ENCODE data around the gene PASK.
"Not testable (repeated sequence)": the region's sequence is repeated elsewhere in the genome, so short reads cannot be mapped to it uniquely, and the experiment has no call there.

Gene PASK

DNA sequence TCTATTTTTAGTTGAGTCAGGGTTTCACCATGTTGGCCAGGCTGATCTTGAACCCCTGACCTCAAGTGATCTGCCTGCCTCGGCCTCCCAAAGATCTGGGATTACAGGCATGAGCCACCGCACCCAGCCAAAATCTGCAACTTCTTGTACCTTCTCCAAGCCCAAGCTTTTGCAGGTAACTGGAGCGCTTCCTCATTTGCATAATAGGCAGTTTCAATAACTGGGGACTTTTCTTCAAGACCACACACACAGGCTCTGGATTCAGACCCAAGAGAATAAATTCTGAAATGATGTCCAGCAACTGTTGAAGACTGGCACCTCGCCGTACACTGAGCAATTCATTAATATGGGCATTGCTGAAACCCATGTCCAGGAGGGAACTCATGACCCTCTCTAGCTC, 50.0 kb downstream of the PASK start:
- no peak for DNase-seq

DNA sequence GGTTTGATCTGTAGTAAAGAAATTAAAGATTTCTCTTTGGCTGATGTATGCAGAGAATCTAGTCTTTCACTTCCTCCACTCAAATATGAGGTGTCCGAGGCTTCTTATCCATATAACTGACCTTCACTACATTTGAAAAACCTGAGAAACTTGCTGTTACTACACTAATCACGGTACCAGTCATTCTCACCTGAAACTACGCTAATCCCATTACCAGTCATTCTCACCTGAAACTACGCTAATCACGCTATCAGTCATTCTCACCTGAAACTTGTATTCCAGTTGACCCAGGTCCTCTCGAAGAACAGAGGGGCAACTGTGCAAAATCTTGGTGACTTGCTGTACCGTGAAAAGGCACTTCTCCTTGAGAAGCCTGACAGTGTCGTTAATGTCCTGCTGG, 52.3 kb downstream of the PASK start:
- DNase-seq = peak; percentile 55

DNA sequence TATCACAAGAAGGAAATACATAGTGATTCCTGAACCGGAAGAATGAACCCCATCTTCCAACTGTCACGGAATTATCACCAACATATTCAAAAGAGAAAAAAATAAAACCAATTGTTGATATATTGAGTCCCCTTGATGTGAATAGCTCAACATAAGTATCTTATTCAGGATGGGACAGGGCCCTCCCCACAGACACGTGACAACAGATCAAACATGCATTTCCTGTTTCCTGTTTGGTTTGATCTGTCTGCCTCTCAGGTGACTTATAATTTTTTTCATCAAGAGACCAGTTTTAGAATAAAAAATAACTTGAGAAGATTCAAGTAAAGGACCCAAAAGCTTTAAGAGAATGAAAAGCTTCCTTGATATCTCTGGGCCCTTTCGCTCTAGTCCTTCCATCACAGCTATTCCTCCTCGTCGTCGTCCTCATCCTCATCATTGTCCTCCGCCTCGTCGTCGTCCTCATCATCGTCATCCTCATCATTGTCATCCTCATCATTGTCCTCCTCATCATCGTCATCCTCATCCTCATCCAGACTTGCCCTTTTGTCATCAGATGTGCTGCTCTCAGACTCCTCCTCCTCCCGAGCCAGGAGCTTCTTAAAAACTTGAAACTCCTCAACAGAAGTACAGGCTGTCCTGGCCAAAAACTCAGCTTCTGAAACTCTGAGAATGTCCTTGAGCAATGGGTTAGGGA, 53.5 kb downstream of the PASK start:
- peak; percentile 41 for DNase-seq

DNA sequence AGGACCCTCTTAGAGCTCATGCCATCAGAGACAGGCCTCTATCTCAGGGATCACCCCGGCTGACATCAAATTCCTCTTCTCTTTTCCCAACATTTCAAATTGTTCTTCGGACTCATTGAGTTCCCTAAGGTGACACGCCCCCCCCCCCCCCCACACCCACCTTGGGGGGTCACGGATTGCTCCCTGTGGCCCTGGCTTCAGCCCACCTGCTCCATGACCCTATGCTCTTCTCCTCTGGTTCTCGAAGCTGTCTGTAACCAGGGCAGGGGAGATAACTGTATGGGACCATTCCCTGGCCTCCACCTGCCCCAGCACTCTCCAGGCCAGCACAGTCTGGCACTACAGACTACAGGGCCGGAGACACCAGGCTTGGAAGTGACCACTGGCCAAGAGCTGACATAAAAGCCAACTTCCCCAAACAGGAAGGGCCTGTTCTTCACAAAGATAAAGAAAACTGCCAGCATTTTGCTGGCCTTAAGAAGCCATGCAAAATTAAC, 54.3 kb downstream of the PASK start:
- DNase-seq = no peak

DNA sequence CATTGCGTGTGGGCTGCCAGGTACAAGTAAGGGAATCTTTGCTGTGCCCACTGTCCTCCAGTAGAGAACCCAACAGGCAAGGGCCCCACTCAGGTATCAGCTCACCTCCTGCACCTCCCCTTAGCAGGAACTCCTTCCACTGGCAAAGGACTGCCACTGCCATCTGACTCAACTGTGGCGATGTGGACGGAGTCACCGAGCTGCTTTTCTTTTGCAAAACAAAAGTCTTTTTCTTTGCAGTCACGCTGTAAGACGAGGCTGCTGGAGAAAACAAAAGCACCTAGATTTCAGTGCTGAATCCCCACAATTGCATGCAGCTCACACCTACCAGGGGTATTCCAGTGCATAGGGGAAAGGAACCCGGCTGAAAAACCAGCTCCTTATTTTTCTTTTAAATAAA, 55.1 kb downstream of the PASK start:
- DNase-seq = no peak

DNA sequence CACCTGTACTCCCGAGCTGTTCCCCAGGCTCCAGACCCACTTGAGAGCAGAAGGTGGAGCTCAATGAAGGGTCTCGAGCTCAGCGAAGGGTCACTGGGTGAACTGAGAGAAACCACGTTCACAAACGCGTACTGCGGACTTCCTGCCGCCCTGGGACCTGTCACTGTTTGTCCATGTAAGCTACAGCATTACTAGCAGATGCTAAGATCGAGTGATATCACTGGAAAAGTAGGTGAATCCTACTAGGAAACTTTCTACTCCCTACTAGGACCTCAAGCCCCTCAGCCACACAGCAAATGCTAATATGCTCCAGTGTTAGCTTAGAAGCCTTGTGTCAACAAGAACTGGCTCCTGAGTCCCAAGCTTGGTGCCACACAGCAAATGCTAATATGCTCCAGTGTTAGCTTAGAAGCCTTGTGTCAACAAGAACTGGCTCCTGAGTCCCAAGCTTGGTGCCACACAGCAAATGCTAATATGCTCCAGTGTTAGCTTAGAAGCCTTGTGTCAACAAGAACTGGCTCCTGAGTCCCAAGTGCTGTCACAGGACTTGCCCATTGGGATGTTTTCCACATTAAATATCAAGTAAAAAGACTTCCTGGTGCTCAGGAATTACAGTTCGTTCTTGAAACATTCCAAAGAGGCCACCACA, 56.0 kb downstream of the PASK start:
- DNase-seq = not testable (repeated sequence)

DNA sequence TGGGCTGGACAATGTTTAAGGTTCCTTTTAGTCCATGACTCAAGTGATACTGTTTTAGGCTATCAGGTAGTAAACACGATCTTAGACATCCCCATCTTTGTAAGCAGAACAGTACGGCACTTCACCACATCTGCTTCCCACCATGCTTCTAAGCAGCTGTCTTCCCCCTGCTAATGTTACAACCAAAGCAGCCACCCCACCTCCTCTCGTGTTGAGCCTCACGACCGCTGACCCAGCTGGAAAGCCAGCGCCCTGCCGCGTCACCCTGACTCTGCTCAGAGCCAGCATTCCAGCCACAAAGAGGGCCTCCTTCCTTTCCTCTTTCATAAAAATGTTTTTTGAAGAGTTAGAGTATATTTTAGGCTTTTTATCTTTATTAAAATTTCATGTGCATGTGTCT, 56.6 kb downstream of the PASK start:
- DNase-seq = no peak

DNA sequence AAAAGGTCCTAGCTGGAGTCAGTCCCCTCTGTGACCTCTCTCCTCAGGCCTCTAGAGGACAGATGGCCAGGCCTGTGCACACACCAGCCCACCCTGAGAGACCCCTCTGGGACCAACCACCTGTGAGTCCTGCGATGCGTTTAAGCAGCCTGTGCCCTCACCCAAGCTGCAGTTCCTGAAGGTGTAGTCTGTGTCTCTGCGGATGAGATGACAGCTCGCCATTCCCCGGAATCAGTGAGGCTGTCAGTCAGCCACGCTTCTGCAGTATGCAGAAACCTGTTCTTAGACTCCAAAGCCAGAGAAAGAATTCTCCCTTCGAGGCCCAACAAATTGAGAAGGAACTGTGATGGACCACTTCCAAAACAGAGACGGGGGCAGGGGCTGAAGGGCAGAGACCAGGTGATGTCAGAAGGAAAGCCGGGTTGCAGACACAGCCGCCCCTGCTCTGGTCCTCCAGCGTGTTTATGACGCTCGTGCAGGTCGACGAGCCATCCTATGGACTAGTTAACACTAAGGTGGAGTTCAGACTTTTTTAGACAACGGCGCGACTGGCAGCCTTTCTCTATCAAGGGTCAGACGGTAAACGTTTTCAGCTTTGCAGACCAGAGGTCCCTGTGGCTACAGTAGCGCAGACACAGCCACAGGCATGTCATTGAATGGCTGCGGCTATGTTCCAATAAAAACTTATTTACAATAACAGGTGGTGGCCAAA, 57.4 kb downstream of the PASK start:
- no peak for DNase-seq

DNA sequence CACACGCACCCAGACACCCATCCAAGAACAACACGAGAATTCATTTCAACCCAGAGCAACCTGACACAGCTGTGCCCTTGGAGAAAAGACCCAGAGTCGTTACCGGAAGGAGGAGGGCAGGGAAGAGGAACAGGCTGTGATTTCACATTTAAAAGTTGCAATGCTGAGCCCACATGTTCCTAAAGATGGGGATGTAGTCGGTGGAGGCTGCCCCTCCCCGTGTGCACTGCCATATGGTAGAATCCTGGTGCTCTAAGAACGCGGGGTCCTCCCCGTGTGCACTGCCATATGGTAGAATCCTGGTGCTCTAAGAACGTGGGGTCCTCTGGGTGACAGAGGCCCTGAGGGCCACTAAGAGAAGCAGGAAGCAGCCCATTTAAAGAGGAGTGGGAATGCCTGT, 58.1 kb downstream of the PASK start:
- no peak for DNase-seq

DNA sequence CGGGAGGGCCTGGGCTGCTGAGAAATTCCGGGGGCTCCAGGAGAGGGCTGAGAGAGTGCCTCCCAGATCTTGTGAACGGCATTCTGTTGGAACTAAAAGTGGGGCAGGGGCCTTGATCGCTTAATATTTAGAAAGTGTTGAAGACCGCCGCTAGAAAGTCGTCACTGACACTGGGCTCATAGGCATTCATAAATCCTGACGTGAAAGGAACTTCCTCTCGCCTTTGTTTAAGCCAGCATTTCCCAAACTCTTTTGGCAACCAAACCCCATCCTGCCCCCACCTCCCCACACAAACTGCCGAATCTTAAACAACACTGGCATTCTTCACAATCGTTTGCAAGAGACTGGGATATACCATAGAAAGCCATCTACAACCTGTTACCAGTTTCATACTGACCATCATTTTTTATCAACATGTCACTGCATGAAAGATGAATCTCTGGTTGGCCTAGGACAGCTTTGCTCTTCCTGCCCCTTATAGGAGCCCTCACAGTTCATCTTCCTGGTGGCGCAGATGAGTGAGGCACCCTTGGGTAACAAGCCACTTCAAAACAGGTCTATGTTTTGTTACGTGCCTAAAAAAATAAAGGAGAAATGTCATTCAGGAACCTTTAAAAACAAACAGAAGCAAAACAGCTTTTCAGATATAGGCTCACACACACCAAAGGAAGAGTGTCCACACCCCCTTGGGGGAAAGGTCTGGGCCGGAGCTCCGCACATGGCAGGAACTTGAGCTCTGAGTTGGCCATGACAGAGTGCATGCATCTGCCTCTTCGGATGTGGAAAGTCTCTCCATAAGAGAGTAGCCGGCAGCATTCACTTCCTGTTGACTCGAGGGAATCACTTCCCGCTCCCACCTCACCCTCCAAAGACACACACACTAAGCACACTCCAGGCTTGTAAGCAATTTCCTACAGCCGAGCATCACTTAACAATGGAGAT, 60.2 kb downstream of the PASK start:
- no peak for DNase-seq

DNA sequence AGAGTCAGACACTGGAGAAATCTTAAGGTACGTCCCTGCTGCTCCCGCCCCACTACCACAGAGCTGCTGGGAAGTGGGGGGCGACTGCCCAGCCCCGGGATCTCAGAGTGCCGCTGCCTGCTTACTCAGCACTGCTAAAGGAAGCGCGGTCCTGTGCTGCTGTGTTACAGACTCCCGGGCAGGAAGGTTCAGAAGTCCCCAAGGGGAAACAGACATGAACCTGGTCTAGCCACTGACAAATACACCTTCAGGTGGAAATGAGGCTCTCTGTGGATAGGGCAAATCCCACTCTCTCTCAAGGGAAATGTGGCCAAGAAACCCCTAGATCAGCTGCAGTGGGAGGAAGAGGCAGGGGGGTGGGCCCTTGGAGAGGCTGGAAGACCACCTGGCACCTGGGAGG, 60.9 kb downstream of the PASK start:
- no peak for DNase-seq

DNA sequence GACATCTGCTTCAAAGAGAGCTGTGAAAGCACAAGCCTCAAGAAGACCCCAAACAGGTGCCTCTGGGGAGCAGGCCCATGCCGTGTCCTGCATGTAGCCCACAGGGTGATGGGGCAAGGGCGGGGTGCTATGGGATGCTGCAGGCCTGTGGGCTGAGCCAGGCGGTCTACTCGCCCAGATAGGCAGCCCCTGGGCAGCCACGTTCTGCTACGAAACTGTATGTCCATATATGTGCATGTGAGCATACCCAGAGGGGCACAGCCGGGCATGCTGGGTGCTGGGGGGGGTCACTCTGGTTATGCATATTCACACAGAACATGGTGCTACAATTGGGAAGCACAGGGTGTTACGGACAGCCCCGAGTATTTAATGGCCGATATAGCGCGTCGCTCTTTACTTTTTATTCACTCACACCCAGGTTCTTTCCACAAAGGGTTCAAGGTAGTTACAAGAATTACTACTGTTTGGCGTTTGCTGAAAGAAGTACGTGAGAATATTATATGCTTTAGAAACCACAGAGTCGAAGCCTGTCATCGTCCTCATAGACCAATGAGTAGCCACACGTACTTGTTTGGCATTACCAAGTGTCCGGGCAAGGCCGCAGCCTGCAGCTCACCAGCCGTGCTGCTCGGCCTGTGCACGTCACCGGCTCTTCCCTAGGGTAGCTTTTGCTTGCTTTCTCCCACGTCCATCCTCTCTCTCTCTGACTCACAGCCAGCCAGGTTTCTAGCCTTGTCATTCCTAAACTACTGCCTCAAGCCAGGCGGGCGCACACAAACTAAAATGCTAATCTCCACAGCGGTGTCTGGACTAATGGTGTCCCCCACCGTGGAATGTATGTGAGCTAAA, 61.6 kb downstream of the PASK start:
- DNase-seq = no peak

DNA sequence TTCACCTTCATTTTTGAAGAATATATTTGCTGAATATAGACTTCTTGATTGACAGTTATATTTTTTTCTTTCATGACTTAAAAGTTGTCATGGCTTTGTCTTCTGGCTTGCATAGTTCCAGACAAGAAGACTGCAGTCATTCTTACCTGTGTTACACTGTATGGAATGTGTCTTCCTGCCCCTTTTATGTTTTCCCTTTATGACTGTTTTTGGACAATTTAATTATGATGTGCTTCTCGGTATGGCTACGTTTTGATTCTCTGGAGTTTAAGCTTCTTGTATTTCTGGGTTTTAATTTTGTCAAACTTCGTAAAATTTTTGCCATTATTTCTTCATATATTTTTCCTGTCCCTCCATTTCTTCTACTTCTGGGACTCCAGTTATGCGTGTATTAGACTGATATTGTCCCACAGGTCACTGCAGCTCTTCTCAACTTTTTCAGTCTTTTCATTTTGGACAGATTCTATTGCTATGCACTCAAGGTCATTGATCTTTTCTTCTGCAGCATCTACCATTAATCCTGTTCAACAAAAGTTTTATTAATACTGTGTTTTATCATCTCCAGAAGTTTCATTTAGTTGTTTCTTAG, 64.3 kb downstream of the PASK start:
- DNase-seq = no peak

DNA sequence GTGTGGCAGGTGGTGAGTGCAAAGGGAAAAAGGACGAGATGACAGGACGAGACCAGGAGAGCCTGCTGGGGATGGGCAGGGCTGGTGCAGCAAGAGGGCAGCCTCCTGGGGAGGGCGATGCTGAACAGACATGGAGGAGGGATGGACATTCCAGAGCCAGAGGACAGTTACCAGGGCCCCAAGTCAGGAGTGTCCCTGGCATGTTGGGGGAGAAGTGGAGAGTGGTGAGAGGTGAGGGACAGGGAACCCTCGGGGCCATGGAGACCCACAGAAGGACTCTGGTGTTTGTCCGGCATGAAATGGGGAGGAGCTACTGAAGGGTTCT, 66.2 kb downstream of the PASK start:
- no peak for DNase-seq

DNA sequence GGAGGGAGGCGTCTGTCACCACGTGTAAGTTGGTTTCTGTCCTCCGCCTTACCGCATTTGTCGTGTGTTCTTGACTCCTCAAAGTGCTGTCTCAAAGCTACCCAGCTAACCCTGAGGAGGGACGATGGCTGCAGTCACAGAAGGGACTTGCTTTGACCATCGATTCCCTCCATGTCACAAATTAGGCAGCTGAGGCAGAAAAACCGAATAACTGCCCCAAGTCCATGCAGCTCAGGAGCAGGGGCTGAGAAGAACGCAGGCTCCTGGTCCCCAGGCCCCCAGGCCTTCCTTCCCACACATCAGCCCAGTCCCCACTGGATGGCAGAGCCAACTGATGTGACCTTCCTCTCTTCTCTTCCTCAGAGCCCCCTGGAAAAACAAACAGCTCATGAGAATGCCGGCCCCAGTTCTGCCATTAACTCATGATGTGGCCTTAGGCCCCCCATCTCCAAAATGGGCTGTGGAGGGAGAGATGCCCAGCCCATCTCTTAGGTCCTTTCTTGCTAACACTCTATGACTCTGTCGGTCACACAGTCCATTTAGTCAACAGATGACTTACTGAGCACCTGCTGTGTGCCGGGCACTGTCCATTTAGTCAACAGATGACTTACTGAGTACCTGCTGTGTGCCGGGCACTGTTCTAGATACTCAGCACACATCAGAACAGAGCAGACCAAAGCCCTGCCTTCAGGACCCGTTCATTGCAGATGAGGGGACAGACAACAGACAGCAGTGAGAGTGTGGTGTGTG, 66.8 kb downstream of the PASK start:
- DNase-seq = no peak

DNA sequence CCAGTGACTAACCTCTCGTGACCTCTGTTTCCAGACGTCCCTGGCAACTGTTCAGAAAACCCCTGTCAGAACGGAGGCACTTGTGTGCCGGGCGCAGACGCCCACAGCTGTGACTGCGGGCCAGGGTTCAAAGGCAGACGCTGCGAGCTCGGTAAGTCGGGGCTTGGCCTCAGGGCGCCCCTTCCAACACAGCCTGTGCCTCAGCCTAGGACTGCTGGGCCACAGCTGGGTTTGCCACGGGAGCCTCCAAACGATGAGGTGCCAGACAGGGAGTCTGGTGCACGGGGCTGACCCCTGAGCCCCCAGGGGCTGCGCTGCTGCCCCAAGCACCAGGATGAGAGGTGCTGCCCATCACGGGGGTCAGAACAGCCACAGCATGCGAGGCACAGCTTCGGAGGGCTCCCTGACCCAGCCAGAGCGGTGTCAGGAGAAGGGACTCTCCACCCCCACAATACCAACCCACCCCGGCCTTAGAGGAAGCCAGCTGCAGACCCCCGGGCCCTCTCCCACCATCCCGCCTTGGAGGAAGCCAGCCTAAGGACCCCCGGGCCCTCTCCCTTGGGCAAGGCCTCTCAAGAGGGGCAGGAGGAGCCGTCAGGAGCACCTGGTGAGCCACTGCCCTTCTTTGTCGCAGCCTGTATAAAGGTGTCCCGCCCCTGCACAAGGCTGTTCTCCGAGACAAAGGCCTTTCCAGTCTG, 67.5 kb downstream of the PASK start:
- no peak for DNase-seq

DNA sequence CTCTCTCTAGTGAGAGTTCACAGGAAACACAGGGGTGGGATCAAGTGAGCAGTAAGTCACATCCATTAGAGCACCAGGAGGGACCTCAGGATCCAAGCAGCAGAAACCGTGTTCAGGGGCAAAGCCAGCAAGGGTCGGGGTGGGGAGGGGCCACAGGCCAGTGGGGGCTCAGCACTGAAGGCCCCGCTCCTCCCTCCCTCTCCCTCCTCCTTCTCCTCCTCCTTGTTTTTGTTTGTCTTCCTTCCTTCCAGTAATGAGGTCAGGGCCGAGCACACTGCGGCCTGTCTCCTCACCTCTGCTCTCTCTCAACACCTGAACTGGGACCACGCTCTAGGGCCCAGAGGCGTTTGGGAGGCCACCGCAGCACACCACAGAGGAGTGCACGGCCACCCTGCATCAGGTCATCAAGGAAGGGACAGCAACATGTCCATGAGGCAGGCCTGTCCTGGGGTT, 68.1 kb downstream of the PASK start:
- no peak for DNase-seq

DNA sequence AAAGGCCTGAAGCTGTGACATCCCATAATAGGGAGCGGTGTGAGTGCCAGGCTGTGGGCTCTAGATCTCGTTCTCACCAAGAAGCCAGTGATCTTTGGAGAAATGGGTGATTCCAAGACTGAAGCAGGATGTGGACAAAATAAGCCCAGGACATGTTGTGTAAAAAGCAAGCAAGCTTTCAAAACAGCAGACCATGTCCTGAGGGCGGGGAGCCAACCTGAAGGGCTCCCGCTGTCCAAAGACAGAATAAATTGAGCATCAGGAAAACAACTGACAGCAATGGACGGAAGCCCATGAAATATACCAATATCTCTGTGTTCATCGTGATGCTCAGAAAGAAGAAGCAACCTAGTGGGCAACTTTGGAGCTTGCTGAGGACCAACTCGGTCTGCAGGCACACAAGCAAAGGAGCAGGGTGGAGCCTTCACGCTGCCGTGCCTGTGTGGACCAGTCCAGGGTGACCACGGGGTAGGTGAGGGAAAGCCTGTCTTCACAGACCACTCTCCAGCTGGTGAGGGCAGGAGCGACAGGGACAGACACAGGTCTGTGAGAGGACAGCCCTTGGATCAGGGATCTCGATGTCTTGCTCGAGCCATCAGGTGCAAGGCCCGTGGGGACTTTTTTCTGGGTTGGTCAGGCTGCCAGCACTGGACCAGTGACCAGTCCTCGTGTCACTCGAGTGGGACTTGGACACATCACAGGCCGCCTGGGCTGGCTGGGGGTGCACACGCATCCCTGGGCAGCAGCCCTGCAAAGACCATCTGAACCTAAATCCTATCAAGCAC, 68.7 kb downstream of the PASK start:
- DNase-seq = no peak

DNA sequence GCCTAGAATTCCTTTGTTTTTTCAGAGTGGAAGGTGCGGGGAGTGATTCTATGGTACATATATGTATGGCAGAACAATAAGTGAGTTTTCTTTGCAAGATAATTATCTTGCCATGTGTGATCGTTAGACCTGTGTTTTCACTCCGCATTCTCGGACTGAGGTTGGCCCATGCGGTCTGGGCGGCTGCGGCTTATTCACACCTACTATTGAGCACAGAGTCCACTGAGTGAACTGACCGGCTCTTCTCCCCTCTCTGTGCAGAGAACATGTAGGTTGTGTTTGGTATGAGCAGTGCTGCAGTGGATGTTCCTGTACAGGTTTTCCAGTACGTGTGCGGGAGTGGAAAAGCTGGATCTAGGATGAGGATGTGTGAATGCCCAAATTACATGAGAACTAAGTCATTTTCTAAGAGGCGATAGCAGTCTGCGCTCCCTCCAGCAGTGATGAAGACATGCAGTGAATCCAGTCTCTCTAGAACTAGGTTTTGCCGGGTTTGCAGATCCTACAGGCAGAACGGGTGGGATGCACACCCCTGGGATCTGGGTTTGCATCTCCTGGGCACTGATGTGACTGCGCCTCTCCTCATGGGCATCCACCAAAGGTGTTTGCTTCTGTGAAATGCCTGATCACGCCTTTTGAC, 74.3 kb downstream of the PASK start:
- no peak for DNase-seq

Data from activated CD4-positive, alpha-beta T cell treated with anti-CD3 and anti-CD28 coated beads, Interleukin-2, amount 50 U/mL, for 16 hours (primary cell).